Measurements from ENCODE around the gene HPS4. TPM values are rescaled to one million over a fixed set of nuclear protein-coding genes. Genes with fewer than 3 reads are reported as not detected.

The HPS4 gene
- total RNA-seq, 2 donors from 2014 or later: 41.7 to 57.6 TPM

GRCh38 chr22:26460202-26460601 is 23.4 kb downstream of the HPS4 start:
- TF ChIP-seq, protein P1, sequence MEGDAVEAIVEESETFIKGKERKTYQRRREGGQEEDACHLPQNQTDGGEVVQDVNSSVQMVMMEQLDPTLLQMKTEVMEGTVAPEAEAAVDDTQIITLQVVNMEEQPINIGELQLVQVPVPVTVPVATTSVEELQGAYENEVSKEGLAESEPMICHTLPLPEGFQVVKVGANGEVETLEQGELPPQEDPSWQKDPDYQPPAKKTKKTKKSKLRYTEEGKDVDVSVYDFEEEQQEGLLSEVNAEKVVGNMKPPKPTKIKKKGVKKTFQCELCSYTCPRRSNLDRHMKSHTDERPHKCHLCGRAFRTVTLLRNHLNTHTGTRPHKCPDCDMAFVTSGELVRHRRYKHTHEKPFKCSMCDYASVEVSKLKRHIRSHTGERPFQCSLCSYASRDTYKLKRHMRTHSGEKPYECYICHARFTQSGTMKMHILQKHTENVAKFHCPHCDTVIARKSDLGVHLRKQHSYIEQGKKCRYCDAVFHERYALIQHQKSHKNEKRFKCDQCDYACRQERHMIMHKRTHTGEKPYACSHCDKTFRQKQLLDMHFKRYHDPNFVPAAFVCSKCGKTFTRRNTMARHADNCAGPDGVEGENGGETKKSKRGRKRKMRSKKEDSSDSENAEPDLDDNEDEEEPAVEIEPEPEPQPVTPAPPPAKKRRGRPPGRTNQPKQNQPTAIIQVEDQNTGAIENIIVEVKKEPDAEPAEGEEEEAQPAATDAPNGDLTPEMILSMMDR (conservative IDR thresholded peaks at IDR 0.05): no peak
- no peak overlapping the region for H3K4me3 ChIP-seq (ENCODE audit: low read length)
- Mint-ChIP-seq H3K4me1 (peaks cover 6% of the 10 kb centered on the region), H3K36me3 (ENCODE audit: low read depth) (peaks cover 45% of the 10 kb centered on the region), H3K9me3 (no peaks in the 10 kb centered on the region), H3K27ac (no peak overlapping the region), H3K27me3 (ENCODE audit: insufficient read depth) (no peaks in the 10 kb centered on the region), H3K4me3 (no peak overlapping the region)
- H3K27ac ChIP-seq (ENCODE audit: low read depth, low read length): no peak overlapping the region
- no peaks in the 10 kb centered on the region for H3K27me3 ChIP-seq (ENCODE audit: control insufficient read depth, insufficient read depth, low read length, poor library complexity, severe bottlenecking)
- WGBS, 2 experiments (ENCODE audit: insufficient coverage in 1 of 2, insufficient read length in 1 of 2): 93 to 100% methylated on average over 6 of the region's 6 CpGs
- peaks cover 59% of the 10 kb centered on the region for H3K36me3 ChIP-seq (ENCODE audit: control insufficient read depth, insufficient read depth, low read length)
- peaks cover 7% of the 10 kb centered on the region for H3K4me1 ChIP-seq (ENCODE audit: control insufficient read depth, insufficient read depth, low read length)
- no peaks in the 10 kb centered on the region for H3K9me3 ChIP-seq (ENCODE audit: control insufficient read depth, low read length)
- H3K9ac ChIP-seq (ENCODE audit: extremely low read depth, low read length, poor library complexity, severe bottlenecking): no peak overlapping the region
- no peak for DNase-seq

GRCh38 chr22:26457661-26458272 is 25.8 kb downstream of the HPS4 start:
- no peak overlapping the region for H3K4me3 Mint-ChIP-seq
- no peak overlapping the region for H3K27ac Mint-ChIP-seq
- H3K9ac ChIP-seq (ENCODE audit: extremely low read depth, low read length, poor library complexity, severe bottlenecking): no peak overlapping the region
- 94 to 96% methylated on average over 21 to 26 of the region's 26 CpGs for WGBS, 2 experiments (ENCODE audit: insufficient coverage in 1 of 2, insufficient read length in 1 of 2)
- TF ChIP-seq, protein P1 (conservative IDR thresholded peaks at IDR 0.05): no peak
- no peak overlapping the region for H3K27ac ChIP-seq (ENCODE audit: low read depth, low read length)
- peaks cover 45% of the 10 kb centered on the region for H3K36me3 Mint-ChIP-seq (ENCODE audit: low read depth)
- peaks cover 54% of the 10 kb centered on the region for H3K36me3 ChIP-seq (ENCODE audit: control insufficient read depth, insufficient read depth, low read length)
- no peaks in the 10 kb centered on the region for H3K27me3 ChIP-seq (ENCODE audit: control insufficient read depth, insufficient read depth, low read length, poor library complexity, severe bottlenecking)
- H3K4me1 ChIP-seq (ENCODE audit: control insufficient read depth, insufficient read depth, low read length): peaks cover 7% of the 10 kb centered on the region
- no peaks in the 10 kb centered on the region for H3K9me3 ChIP-seq (ENCODE audit: control insufficient read depth, low read length)
- H3K4me3 ChIP-seq (ENCODE audit: low read length): no peak overlapping the region
- DNase-seq: no peak
- no peaks in the 10 kb centered on the region for H3K9me3 Mint-ChIP-seq
- no peaks in the 10 kb centered on the region for H3K27me3 Mint-ChIP-seq (ENCODE audit: insufficient read depth)
- peaks cover 6% of the 10 kb centered on the region for H3K4me1 Mint-ChIP-seq

DNA sequence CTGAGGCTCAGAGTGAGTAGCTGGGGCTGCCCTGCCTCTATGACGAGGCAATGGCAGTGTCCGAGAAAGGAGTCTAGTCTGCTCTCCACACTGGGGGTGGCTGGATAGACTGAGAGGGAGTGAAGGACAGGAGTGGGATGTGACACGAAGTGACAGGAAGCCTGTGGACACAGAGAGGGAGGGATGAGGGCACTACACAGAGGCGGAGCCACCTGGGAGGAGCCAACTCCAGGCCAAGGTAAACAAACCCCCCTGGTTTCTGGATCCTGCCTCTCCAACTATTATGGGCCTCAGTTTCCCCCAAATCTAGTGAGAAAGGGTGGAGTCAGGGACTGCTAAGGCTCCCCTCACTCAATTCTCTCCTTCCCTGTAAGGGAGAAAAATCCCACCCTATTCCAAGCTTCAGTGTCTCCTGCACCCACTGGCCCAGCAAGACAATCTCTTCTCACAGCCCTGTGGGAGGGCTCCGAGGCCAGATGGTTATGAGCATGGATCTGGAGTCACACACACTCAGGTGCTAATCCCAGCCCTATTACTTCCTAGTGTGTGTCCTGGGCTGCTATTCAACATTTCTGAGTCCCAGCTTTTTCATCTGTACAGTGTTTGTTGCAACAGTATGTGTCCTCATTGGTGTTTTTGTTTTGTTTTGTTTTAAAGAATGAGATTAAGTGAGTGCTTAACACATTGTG is 29.6 kb downstream of the HPS4 start:
- Mint-ChIP-seq H3K4me1 (peaks cover 7% of the 10 kb centered on the region), H3K36me3 (ENCODE audit: low read depth) (peaks cover 55% of the 10 kb centered on the region), H3K27ac (no peak overlapping the region), H3K9me3 (no peaks in the 10 kb centered on the region), H3K4me3 (no peak overlapping the region), H3K27me3 (ENCODE audit: insufficient read depth) (no peaks in the 10 kb centered on the region)
- Histone ChIP-seq H3K4me1 (ENCODE audit: control insufficient read depth, insufficient read depth, low read length) (no peaks in the 10 kb centered on the region), H3K9me3 (ENCODE audit: control insufficient read depth, low read length) (no peaks in the 10 kb centered on the region), H3K4me3 (ENCODE audit: low read length) (no peak overlapping the region), H3K9ac (ENCODE audit: extremely low read depth, low read length, poor library complexity, severe bottlenecking) (no peak overlapping the region), H3K27ac (ENCODE audit: low read depth, low read length) (no peak overlapping the region), H3K27me3 (ENCODE audit: control insufficient read depth, insufficient read depth, low read length, poor library complexity, severe bottlenecking) (no peaks in the 10 kb centered on the region), H3K36me3 (ENCODE audit: control insufficient read depth, insufficient read depth, low read length) (peaks cover 33% of the 10 kb centered on the region)
- TF ChIP-seq, protein P1 (conservative IDR thresholded peaks at IDR 0.05): no peak
- 92 to 100% methylated on average over 3 to 4 of the region's 5 CpGs for WGBS, 2 experiments (ENCODE audit: insufficient coverage in 1 of 2, insufficient read length in 1 of 2)
- no peak for DNase-seq
